GM18868 (cell line): Measurements from ENCODE around the gene LAX1.
A peak's percentile ranks its signal among the peaks of the same experiment; 100 is the strongest.
"Not testable (repeated sequence)": the region's sequence is repeated elsewhere in the genome, so short reads cannot be mapped to it uniquely, and the experiment has no call there.

Experiments
- ATAC-seq: cut with Tn5 transposase; IDR thresholded peaks from one replicate; pipeline ENCODE4 v1.9.1; 2021; ENCODE audit warnings: mild to moderate bottlenecking, moderate library complexity; ENCODE audit not compliant: unreplicated experiment

The LAX1 gene

DNA sequence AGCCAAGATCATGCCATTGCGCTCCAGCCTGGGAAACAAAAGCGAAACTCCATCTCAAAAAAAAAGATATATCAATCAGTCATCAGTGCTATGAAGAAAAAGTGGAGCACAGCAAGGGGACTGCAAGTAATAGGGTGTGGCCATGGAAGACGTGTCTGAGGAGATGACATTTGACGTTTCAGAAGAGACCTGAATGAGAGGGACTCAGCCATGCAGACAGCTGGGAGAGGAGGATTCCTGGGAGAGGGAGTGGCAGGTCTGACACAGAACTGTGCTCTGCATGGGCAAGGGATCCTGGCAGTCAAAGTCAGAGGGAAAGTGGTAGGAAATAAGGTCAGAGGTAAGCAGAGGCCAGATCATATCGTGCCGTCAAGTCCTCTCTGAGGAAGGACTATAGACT, 3.3 kb downstream of the LAX1 start:
- no peak for ATAC-seq

DNA sequence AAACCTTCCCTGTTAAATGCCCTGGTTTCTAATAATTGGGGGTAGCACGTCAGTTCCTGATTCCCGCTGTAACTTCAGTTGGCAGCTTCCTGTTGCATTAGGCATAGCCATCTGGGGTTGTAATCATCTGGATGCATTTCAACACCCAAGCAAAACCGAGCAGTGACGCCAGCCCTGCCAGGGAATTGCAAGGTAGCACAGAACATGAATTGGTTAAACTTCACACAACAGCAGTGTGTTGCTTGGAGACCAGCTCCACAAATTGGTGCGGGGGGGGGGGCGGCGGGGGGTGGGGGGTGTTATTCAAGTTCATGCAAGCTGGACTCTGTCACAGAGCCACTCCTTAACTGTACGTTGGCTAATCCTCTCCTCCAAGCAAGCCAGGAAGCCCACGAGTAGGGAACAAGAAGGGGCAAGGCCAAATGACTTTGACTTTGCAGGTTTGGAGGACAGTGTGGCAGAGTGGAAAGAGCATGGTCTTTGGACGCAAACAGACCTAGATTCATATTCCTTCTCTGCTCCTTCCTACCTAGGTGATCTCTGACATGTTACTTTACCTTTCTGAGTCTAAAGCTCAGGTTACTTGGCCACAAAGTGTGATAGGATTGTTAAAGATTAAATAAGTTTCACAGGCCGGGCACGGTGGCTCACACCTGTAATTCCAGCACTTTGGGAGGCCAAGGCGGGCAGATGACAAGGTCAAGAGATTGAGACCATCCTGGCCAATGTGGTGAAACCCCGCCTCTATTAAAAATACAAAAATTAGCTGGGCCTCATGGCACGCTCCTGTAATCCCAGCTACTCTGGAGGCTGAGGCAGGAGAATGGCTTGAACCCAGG, 4.7 kb downstream of the LAX1 start:
- ATAC-seq, result no peak

DNA sequence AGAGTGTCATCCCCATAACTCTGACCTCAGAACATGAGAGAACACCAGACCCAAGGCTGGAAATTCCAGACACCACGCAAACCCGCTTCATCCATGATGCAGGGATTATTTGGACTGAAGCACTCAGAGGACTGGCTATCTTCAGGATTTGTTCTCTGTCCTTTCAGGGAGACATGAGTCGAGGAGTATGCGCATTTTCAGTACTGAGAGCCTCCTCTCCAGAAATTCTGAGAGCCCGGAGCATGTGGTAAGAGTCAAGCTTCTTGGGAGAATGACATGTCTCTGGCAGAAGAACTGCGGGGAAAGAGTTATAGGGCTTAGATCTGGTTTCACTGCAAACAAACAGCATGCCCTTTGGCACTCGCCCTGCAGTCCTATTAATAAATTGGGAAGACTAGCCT, 6.9 kb downstream of the LAX1 start:
- ATAC-seq, result no peak

DNA sequence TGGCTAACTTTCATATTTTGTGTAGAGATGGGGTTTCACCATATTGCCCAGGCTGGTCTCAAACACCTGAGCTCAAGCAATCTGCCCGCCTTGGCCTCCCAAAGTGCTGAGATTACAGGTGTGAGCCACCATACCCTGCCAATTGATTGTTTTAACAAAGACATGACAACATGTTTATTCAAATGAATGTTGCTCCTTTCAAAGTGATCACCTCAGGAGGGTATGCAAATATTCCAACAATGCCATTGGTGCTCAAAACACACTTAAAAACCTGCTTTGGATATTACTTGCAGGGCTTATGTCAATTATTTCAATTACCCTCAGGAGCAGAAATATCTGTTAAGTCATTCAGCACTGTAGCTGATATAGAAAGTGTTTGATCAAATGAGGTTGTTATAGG, 7.9 kb downstream of the LAX1 start:
- no peak for ATAC-seq

- ATAC-seq, result no peak
These were observed 11.7 kb downstream of the LAX1 start for GRCh38 chr1:203776636-203777035.

DNA sequence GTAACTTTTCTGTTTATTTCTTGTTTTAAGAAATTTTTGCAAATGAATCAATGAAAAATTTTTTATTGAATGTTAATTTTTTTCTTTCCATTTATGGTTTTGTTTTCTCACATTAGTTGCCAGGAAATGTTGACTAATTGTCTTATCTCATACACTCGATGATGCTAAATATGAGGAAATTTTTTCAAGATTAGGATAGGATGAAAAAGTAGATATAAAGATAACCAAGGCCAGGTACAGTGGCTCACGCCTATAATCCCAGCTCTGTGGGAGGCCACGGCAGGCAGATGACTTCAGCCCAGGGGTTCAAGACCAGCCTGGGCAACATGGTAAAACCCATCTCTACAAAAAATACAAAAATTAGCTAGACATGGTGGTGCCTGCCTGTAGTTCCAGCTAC, 12.6 kb downstream of the LAX1 start:
- no peak for ATAC-seq

DNA sequence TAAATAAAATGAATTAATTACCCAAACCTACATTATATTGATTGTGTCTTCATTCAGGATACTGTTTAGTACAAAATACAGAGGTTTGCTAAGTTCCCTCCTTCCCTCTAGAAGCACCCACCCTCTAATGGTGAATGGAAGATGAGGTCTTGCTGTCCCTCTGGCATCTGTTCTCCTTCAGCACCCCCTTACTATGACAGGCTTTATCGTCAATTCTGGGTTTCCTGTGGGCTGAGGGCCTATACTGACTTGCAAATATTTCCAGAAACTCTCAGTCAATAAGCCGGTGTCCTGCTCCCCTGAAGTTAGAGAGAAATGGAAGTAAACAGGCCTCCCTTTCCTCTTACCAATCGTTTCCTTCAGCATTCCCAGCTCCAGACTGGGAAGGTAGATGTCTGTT, 13.2 kb downstream of the LAX1 start:
- no peak for ATAC-seq

GRCh38 chr1:203778789-203779188, 13.8 kb downstream of the LAX1 start:
- ATAC-seq, result no peak

- ATAC-seq, result no peak
These were observed 17.0 kb downstream of the LAX1 start for GRCh38 chr1:203781962-203782361.

DNA sequence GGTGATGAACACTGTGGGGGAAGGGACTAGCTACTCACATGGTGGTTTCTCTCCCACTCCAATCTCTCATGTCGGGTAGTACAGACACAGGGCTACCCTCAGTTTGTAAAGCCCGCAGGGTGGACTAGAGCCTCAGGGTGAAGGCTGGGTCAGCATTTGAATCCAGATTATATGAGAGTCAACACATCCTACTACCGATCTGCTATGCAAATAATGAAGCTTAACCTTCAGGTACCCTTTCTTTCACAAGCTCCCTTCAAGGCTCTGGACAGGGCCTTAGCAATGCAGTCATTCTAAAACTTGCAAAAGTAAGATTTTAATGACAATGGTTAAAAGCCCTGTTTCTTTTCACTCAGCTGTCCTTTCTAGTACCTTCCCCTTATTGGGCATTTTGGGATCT, 25.0 kb downstream of the LAX1 start:
- no peak for ATAC-seq

- ATAC-seq, result no peak
These were observed 26.5 kb downstream of the LAX1 start for GRCh38 chr1:203791498-203791897.

DNA sequence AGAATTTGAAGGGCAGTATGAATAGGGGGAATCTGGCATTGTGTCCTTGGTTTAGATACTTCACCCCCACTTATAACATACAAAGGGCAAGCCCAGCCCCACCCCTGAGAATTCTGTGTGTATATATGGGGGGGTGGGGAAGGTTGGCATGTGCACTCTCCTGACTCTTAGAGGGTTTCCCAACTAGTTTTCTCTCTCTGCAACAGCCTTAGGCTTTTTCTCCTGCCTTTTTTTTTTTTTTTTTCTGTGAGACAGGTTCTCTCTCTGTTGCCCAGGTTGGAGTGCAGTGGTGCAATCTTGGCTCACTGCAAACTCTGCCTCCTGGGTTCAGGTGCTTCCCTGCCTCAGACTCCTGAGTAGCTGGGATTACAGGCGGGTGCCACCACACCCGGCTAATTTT, 27.5 kb downstream of the LAX1 start:
- ATAC-seq, result no peak

- not testable (repeated sequence) for ATAC-seq
These were observed 28.6 kb downstream of the LAX1 start for GRCh38 chr1:203793561-203793960.

- no peak for ATAC-seq
These were observed 29.9 kb downstream of the LAX1 start for GRCh38 chr1:203794764-203795440.

DNA sequence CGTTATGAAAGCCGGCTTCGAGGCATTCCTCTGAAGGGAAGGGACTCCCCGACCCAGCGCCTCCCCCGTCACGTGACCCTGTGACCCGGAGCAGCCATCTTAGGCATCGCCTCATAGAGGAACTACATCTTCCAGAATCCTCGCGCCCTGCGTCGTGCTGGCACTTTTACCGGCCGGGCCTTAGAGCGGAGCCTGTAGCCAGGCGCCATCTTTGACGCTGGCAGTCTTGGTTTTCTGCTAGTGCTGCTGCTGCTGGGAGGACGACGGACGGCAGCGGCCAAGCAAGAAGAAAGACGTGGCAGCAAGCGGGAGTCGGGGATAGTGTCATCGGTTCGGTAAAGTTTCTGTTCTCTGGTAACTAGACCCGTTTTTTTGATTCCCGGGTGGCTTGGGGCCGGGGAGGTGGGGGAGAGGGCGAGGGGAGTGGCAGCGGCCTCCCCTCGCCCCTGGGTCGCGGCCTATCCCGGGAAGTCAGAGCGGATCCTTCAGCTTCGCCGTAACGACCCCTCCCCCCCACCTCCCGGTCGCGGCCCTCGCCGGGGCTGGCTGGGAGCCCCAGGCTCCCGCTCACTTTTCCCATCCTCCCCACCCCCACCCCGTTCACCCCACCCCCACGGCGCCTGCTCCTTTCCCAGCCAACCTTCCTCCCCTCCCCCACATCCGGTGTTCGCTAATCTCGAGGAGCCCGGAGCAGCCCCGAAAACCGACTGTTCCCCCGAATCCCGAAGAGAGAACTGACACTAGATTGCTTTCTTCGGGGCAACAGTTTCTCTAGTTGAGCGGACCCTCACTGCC, 30.7 kb downstream of the LAX1 start, which contains the start of the genes ZBED6 and ZC3H11A:
Gene ZBED6 (plus strand): TSS at position 183 of the 795 bp plus-strand sequence. CDS start 1,900 bp downstream, outside the sequence.
Gene ZC3H11A (plus strand): TSS at position 183 of the 795 bp plus-strand sequence. CDS start 21,448 bp downstream, outside the sequence.
- ATAC-seq, result peak; percentile 95

DNA sequence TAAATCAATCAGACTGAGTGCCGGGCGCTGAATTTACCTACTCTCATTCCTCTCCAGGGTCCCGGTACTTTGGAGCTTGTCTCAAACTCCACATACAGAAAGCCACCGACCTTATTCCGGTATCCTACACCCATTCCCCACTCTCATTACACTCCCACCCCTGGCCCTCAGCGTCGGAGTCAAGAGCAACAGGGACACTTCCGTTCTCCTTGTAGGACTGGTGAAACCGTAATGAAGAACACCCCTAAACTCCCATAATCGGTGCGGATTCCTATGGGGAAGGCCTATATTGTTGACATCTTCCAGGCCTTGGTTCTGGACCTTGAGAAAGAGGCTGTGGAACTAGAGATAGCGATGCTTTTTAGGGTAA, 31.2 kb downstream of the LAX1 start:
- ATAC-seq, result no peak

DNA sequence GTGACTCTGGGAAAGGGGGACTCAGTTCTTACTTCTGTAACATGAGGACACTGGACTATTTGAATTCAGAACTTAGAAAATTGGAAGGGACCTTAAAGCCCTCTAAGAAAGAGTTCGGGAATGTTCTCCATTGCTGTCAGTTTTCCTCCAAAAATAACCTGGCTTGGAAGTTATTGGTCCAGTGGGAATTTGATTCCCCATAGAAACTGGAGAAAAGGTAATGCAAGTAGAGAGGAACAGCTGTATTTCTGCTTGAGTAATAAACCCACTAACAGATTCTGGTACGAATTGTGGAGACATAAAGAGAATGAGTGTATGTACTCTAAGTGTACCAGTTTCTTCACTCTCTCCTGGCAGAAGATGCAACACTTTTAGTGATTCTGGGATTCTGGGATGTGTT, 32.2 kb downstream of the LAX1 start:
- no peak for ATAC-seq

GRCh38 chr1:203797948-203798655, 33.1 kb downstream of the LAX1 start:
- no peak for ATAC-seq

- no peak for ATAC-seq
These were observed 34.2 kb downstream of the LAX1 start for GRCh38 chr1:203799157-203799556.

GRCh38 chr1:203799971-203800370, 35.0 kb downstream of the LAX1 start:
- no peak for ATAC-seq

DNA sequence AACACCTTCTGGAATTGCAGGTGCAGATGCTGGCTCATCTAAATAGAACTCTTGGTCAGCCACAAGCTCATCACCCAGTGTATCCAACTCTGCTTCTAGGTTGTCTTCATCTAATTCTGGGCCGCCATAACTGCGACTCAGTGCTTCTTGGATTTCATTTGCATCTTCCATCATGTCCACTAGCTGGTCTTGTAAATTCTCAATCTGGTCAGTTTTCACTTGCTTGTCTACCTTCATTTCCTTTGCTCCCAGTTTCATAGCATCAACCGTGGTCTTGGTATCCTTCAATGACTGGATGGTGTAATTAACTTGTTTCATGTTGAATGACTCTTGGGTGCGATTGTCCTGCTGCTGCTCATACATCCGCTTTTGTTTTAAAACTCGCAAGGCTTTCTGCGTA, 40.7 kb downstream of the LAX1 start:
- no peak for ATAC-seq
